DMS53 treated with DMSO at 0.1 percent for 48 hours (cell line): ENCODE data around the gene PTGES3L.
"Not testable (repeated sequence)": the region's sequence is repeated elsewhere in the genome, so short reads cannot be mapped to it uniquely, and the experiment has no call there.

ENCODE experiments used
- DNase-seq: peaks from one replicate; lab custom pipeline; 2025; ENCODE audit not compliant: unreplicated experiment; lab: John Stamatoyannopoulos, UW

The PTGES3L gene

GRCh38 chr17:42920922-42921321 is 59.0 kb downstream of the PTGES3L start:
- DNase-seq = no peak

GRCh38 chr17:42920106-42920900 is 59.6 kb downstream of the PTGES3L start:
- DNase-seq = no peak

GRCh38 chr17:42919522-42920077 is 60.3 kb downstream of the PTGES3L start:
- not testable (repeated sequence) for DNase-seq

GRCh38 chr17:42918902-42919521 is 60.9 kb downstream of the PTGES3L start:
- peak; percentile 56 for DNase-seq
